Ovary (tissue), 9 donors: ENCODE data around the gene ICAM4. TPM values are rescaled to one million over a fixed set of nuclear protein-coding genes. Genes with fewer than 3 reads are reported as not detected.
A peak's percentile ranks its signal among the peaks of the same experiment; 100 is the strongest.

Experiments
- DNase-seq, 5 donors: peaks; one replicate each; pipeline ENCODE4 v3.0.0-alpha.2; 2019 to 2020
- H3K27ac ChIP-seq, 2 donors: fragments of 200-600 bp; one replicate each; pipeline versions ENCODE4 v1.5.1 to v1.8.0; 2019 to 2022
- H3K27me3 ChIP-seq: fragments of 200-600 bp; one replicate; pipeline ENCODE4 v1.8.0; 2022
- H3K36me3 ChIP-seq: fragments of 200-600 bp; sonication (generic); one replicate; pipeline ENCODE4 v1.5.1; 2019
- H3K4me1 ChIP-seq: one replicate; pipeline ENCODE4 v1.8.1; 2013; ENCODE audit warnings: mild to moderate bottlenecking, moderate library complexity; ENCODE audit not compliant: insufficient read depth
- H3K4me3 ChIP-seq: fragments of 200-600 bp; sonication (generic); one replicate; pipeline ENCODE4 v1.5.1; 2017
- H3K9me3 ChIP-seq, 2 donors: fragments of 200-600 bp in 1 of 2; sonication (generic) in 1 of 2; one replicate each; pipeline versions ENCODE4 v1.5.1 to v1.8.1; 2013 to 2019; ENCODE audit warnings: mild to moderate bottlenecking in 1 of 2, moderate library complexity in 1 of 2
- CTCF ChIP-seq, 3 donors: fragments of 450-650 bp in 2 of 3; fragments of 200-600 bp in 1 of 3; IDR thresholded peaks; one replicate each; pipeline versions ENCODE4 v1.5.1 to v1.8.0; 2016 to 2022; ENCODE audit warnings: antibody characterized with exemption in 3 of 3, mild to moderate bottlenecking in 1 of 3
- EP300 ChIP-seq: sonication (generic); formaldehyde crosslinking; IDR thresholded peaks from one replicate; pipeline ENCODE4 v1.6.1; 2017; ENCODE audit warnings: antibody characterized with exemption
- POLR2A ChIP-seq: fragments of 450-650 bp; IDR thresholded peaks from one replicate; pipeline ENCODE4 v1.6.1; 2017; ENCODE audit warnings: antibody characterized with exemption, mild to moderate bottlenecking, moderate library complexity
- WGBS, 3 donors: extraction: QIAGEN DNeasy Blood & Tissue Kit in 1 of 3; methylation state at CpG; one replicate each; pipeline versions ENCODE4 v1.1.5 to v1.1.7; 2013 to 2017; 5-methylcytosine and 5-hydroxymethylcytosine counted together
- intact Hi-C, 4 donors: fragments of 100-400 bp; cut with DNase I; formaldehyde crosslinking; loops; one replicate each; pipeline versions ENCODE4 v1.11.0 to v1.15.1; 2022 to 2023
- polyA plus RNA-seq, 2 donors: library from polyadenylated mRNA; stranded (reverse); fragments of 200-250 nt in 1 of 2; fragments of 350-450 nt in 1 of 2; fragmentation: Illumina TruSeq in 1 of 2; extraction: RNeasy Lipid Tissue Mini Kit (QIAGEN cat#74804) in 1 of 2; gene quantifications; one replicate each; pipeline ENCODE4 v1.2.3, GENCODE V29; 2013 to 2014
- total RNA-seq, 7 donors: library from RNA; depleted of rRNA in 2 of 7; stranded (reverse); fragments of >200 nt in 2 of 7; fragmentation: NEBNext Ultra II Directional in 3 of 7; extraction: Animal tissue kit (Norgen Biotek cat#: 25700) in 3 of 7; gene quantifications; one replicate each; pipeline versions ENCODE4 v1.1.0 to v1.2.4, GENCODE V29; 2016 to 2023
- donor health status: DM: no; HTN: no; CAD: no; lungs with moderate emphysema.
- donor health status: DM: no; HTN: no; CAD: no.
- donor health status: Bipolar disorder and iron deficiency.
- donor health status: DM: yes; HTN: yes; CAD: no.
- donor health status: DM: no; HTN: no; CAD: no.
- donor health status: DM: yes; HTN: yes; CAD: no.

The ICAM4 gene
- total and polyA plus RNA-seq, 9 donors: 0.17 to 3.3 (median 0.47) TPM

GRCh38 chr19:10256970-10257615 is 29.7 kb upstream of the ICAM4 start:
- intact Hi-C loops: loop anchor here in 3 of 4 donors (5.0 to 10.0 kb wide), 3 partner anchors 62 to 325 kb away; partner anchors contain the start of genes OLFM2 (in 2 of the 3) and DNMT1 (in 1 of the 3)
- DNase-seq: no peak
- H3K36me3 ChIP-seq: no peaks in the 10 kb centered on the region

GRCh38 chr19:10258080-10258710 is 28.6 kb upstream of the ICAM4 start:
- Histone ChIP-seq H3K27ac (no peak overlapping the region), H3K9me3 (no peaks in the 10 kb centered on the region), H3K4me1 (no peaks in the 10 kb centered on the region), H3K27me3 (no peaks in the 10 kb centered on the region), H3K36me3 (no peaks in the 10 kb centered on the region), H3K4me3 (no peak overlapping the region)
- DNase-seq: peak in 1 of 5 donors; percentile 27
- intact Hi-C loops: loop anchor here in 3 of 4 donors (5.0 to 10.0 kb wide), 3 partner anchors 63 to 326 kb away; partner anchors contain the start of genes OLFM2 (in 2 of the 3) and DNMT1 (in 1 of the 3)
- TF ChIP-seq EP300: no peak
- TF ChIP-seq POLR2A: no peak
- TF ChIP-seq CTCF (IDR thresholded peaks at IDR 0.05): no peak
- 93 to 96% (median 93%) methylated on average over 18 of the region's 18 CpGs for WGBS, 3 donors

More at GRCh38 chr19:10256970-10257615, 29.7 kb upstream of the ICAM4 start:
- Histone ChIP-seq H3K4me3 (no peak overlapping the region), H3K27me3 (no peaks in the 10 kb centered on the region), H3K27ac (no peak overlapping the region), H3K4me1 (peaks cover 3% of the 10 kb centered on the region), H3K9me3 (no peaks in the 10 kb centered on the region)
- no peak for TF ChIP-seq CTCF (IDR thresholded peaks at IDR 0.05)
- TF ChIP-seq EP300: no peak
- no peak for TF ChIP-seq POLR2A
- 68 to 76% (median 69%) methylated on average over 9 of the region's 9 CpGs for WGBS, 3 donors

GRCh38 chr19:10259162-10259905 is 27.4 kb upstream of the ICAM4 start:
- no peak overlapping the region for H3K27ac ChIP-seq
- TF ChIP-seq CTCF (IDR thresholded peaks at IDR 0.05) (peak; percentile 31 to 56 (median 49)), POLR2A (no peak)
- intact Hi-C loops: loop anchor here in 3 of 4 donors (5.0 to 10.0 kb wide), 3 partner anchors 65 to 327 kb away; partner anchors contain the start of genes OLFM2 (in 2 of the 3) and DNMT1 (in 1 of the 3)
- no peaks in the 10 kb centered on the region for H3K4me1 ChIP-seq
- no peaks in the 10 kb centered on the region for H3K9me3 ChIP-seq
- 56 to 61% (median 60%) methylated on average over 29 to 32 of the region's 32 CpGs for WGBS, 3 donors
- no peak overlapping the region for H3K4me3 ChIP-seq
- DNase-seq: peak; percentile 73 to 85 (median 80)
- no peaks in the 10 kb centered on the region for H3K36me3 ChIP-seq
- H3K27me3 ChIP-seq: no peaks in the 10 kb centered on the region

- intact Hi-C loops: no loop called here
- no peaks in the 10 kb centered on the region for H3K27me3 ChIP-seq
- no peak overlapping the region for H3K4me3 ChIP-seq
- H3K9me3 ChIP-seq: no peaks in the 10 kb centered on the region
- H3K27ac ChIP-seq: no peak overlapping the region
- DNase-seq: no peak
- H3K36me3 ChIP-seq: no peaks in the 10 kb centered on the region
- TF ChIP-seq CTCF (IDR thresholded peaks at IDR 0.05) (no peak), POLR2A (no peak), EP300 (no peak)
- 65 to 77% (median 68%) methylated on average over 8 of the region's 8 CpGs for WGBS, 3 donors
- no peaks in the 10 kb centered on the region for H3K4me1 ChIP-seq
Measured at GRCh38 chr19:10260141-10260584, 26.6 kb upstream of the ICAM4 start.
